NAMALWA (cell line): ENCODE results near the gene PBOV1.

Experiments used
- DNase-seq: peaks from one replicate; pipeline ENCODE4 v3.0.0-alpha.2; 2015; ENCODE audit warnings: low spot score

The PBOV1 gene

DNA sequence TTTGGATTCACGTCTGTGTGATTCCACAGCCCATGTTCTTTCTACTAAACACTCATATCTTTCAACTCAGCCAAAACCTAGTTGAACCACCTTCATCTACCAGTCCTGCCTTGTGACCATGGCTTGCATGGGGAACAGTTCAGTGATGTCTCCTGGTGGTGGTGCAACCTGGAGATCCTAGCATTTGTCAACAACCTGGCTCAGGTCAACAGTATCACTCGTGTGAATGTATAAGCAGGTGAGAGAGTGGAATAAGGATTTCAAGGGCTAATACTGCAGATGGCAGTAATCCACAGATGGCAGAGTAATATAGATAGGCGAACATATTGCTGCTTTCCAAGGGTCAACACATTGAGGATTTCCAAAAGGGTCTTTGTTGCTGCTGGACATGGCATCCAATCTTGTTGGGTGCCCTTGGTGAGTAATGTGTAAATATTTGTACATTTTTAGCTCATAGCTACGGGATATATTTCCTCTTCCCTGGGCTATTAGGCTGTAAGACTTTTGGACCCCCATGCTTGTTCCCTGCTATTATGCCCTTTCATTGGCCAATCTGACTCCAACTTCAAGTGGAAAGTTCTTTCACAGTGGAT is 13.4 kb downstream of the PBOV1 start:
- DNase-seq, result no peak

DNA sequence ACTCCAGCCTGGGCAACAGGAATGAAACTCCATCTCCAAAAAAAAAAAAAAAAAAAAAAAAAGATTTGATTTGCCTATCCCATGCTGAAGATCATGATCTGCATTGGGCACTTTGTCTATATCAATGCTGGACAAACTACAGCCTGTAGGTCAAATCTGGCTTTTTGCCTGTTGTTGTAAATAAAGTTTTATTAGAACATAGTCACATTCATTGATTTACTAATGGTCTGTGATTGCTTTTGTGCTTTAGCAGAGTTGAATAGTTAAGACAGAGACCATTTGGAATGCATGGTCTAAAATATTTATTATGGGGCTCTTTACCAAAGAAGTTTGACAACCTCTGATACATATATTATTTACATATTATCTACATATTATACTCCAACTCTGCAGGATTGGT is 14.0 kb downstream of the PBOV1 start:
- DNase-seq, result no peak

GRCh38 chr6:138203315-138203714 is 15.0 kb downstream of the PBOV1 start:
- no peak for DNase-seq

GRCh38 chr6:138201836-138202235 is 16.5 kb downstream of the PBOV1 start:
- no peak for DNase-seq

- DNase-seq, result no peak
These were observed 19.7 kb downstream of the PBOV1 start for GRCh38 chr6:138198430-138199091.

DNA sequence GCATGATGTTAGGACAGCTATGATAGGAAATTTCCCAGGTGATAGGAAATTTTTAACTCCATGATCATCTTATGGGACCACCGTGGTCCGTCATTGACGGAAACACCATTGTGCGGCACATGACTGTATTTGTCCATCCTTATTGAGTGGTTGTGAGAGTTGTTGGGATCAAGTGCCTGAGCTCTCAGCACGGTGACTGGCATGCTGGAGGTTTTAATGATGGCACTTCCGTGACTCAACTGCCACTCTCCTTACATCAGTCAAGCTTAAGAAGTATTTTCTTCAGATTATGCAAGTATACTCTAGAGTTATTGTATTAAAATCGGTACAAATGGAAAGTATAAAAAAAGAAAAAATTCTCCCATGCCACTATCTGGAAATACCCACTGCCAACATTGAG is 20.7 kb downstream of the PBOV1 start:
- no peak for DNase-seq

DNA sequence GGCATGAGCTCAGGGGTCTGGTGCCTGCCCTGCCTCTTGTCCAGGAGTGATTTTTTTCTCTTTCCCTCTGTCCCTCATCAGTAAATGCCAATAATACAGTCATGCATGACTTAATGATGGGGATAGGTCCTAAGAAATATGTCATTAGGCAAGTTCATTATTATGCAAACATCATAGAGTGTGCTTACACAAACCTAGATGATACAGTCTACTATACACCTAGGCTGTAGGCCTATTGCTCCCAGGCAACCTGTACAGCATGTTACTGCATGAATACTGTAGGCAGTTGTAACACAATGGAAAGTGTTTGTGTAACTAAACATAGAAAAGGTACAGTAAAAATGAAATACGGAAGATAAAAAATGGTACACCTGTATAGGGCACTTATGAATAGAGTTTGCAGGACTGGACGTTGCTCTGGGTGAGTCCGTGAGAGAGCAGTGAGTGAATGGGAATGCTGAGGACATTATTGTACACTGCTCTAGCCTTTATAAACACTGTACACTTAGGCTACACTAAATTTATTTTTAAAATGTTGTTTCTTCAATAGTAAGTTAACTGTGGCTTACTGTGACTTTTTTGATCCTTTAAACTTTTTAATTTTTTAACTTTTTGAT is 22.1 kb downstream of the PBOV1 start:
- no peak for DNase-seq

GRCh38 chr6:138194287-138194686 is 24.0 kb downstream of the PBOV1 start:
- no peak for DNase-seq

- DNase-seq, result no peak
These were observed 29.9 kb downstream of the PBOV1 start for GRCh38 chr6:138188278-138188941.

DNA sequence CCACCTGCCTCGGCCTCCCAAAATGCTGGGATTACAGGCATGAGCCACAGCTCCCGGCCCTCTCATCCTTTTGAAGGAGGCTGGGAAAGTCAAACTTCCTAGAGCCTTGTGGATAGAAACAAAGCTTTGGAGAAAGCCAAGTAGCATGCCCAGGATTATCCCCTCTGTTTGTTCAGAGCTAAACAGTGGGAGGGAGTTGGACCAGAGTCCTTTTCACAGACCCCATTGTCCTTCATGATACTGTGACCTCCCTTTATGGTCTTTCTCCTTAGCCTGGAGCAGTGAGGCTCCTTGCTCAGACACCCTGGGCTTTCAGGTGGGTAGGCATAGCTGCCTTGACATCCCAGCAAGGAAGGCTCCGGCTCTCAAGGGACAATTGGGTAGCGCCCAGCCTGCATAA is 31.1 kb downstream of the PBOV1 start:
- no peak for DNase-seq

GRCh38 chr6:138184230-138184629 is 34.1 kb downstream of the PBOV1 start:
- no peak for DNase-seq

- DNase-seq, result no peak
These were observed 34.5 kb downstream of the PBOV1 start for GRCh38 chr6:138183790-138184134.

GRCh38 chr6:138182939-138183789 is 35.1 kb downstream of the PBOV1 start:
- DNase-seq, result no peak

- DNase-seq, result no peak
These were observed 41.5 kb downstream of the PBOV1 start for GRCh38 chr6:138176652-138177232.

DNA sequence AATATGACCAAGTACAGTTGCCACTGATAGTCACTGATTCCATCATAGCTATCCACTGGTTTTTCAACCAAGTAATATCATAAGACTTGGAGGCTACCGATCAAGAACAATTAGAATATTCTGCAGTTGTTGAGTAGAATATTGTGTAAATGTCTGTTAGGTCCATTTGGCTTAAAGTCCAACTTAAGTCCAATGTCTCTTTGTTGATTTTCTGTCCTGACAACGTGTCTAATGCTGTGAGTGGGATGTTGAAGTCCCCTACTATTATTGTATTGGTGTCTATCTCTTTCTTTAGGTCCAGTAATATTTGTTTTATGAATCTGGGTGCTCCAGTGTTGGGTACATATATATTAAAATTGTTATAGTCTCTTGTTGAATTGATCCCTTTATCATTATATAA is 42.7 kb downstream of the PBOV1 start:
- no peak for DNase-seq
